HG03520 (cell line): Measurements from ENCODE around the gene MINAR1.
"Not testable (repeated sequence)": the region's sequence is repeated elsewhere in the genome, so short reads cannot be mapped to it uniquely, and the experiment has no call there.

Source experiments
- ATAC-seq: cut with Tn5 transposase; IDR thresholded peaks from one replicate; pipeline ENCODE4 v1.9.1; 2021; ENCODE audit warnings: mild to moderate bottlenecking, moderate library complexity; ENCODE audit not compliant: unreplicated experiment

Gene MINAR1, protein sequence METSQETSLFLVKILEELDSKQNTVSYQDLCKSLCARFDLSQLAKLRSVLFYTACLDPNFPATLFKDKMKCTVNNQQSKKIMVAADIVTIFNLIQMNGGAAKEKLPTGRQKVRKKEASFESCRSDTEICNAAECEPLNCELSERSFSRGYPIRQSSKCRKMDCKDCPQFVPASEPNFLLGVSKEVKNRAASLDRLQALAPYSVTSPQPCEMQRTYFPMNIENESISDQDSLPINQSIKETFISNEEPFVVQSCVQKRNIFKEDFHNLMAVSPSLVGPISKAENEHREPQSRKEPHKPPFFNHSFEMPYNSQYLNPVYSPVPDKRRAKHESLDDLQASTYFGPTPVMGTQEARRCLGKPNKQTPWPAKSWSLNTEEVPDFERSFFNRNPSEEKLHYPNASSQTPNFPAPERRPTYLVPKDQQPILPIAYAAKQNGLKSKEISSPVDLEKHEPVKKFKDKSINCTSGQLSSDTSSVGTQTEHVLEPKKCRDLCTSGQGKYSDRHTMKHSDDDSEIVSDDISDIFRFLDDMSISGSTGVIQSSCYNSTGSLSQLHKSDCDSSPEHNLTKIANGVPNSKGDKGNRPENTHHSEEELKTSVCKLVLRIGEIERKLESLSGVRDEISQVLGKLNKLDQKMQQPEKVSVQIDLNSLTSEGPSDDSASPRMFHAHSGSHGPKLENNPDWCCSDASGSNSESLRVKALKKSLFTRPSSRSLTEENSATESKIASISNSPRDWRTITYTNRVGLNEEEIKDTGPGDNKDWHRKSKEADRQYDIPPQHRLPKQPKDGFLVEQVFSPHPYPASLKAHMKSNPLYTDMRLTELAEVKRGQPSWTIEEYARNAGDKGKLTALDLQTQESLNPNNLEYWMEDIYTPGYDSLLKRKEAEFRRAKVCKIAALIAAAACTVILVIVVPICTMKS

DNA sequence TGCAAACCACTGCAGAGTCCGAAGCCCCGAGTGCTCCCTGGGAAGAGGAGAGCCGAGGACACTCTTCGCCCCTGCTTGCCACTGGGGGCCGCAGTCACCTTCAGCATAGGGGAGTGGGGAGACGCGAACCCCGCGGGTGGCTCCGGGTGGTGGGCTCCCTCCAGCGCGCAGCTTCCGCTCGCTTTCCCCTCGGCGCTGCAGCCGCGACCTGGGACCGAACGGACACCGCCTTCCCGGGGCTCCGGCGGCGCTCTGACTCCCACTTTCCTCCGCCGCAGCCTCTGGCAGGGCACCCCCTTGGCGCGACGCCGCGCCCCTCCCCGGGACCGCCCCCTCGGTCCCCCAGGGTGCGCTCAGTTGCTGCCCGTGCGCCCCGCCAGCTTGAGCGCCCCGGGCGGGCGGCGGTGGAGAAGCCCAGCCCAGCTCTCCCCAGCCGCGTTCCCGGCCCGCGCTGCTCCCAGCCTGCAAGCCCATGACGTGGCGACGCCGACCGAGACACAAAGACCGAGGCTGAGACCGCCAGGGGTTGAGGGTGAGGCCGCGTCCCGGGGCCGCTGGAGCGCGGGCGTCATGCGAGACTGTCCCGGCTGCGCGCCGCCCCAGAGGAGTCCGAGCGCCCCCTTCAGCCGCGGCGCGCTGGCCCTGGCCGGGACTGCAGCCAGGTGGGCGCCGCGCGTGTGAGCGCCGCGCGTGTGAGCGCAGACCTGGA is at the start of gene MINAR1:
Gene MINAR1 (plus strand): TSS at position 701 of the 709 bp plus-strand sequence. CDS start 23,812 bp downstream, outside the sequence.
- no peak for ATAC-seq

DNA sequence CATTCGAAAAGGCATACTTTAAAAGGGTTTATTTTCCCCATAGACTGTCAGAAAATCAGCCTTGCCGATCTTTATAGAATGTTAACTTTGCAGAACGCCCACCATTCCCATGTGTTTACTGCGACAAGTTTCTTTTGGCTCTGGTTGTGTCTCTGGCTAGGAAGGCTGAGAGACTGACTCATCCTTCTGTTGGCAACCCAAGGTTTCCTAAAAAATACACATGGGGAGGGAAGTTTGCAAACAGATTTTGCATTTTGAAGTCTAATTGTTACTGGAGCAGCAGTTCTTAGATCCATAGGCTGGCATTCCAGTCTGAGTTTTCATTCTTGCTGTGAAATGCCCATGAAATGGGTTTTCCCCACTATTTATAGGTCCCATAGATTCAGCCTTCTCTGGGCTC is 37.9 kb upstream of the MINAR1 start:
- no peak for ATAC-seq

DNA sequence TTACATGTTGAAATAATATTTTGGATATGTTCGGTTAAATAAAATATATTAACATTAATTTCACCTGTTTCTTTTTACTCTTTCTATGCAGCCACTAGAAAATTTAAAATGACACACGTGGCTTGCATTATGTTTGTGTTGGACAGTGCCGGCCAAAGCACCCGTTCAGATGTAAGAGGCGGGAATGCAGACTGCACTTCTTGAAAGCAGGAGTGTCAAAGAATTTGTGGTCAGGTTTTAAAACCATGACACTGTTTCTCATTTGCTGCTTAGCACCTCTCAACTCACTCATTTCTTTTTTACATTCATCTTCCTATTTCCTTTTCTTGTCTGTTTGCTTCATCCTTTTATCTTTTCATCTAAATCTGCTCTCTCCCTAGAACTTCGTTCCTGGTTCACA is 35.3 kb upstream of the MINAR1 start:
- ATAC-seq = no peak

DNA sequence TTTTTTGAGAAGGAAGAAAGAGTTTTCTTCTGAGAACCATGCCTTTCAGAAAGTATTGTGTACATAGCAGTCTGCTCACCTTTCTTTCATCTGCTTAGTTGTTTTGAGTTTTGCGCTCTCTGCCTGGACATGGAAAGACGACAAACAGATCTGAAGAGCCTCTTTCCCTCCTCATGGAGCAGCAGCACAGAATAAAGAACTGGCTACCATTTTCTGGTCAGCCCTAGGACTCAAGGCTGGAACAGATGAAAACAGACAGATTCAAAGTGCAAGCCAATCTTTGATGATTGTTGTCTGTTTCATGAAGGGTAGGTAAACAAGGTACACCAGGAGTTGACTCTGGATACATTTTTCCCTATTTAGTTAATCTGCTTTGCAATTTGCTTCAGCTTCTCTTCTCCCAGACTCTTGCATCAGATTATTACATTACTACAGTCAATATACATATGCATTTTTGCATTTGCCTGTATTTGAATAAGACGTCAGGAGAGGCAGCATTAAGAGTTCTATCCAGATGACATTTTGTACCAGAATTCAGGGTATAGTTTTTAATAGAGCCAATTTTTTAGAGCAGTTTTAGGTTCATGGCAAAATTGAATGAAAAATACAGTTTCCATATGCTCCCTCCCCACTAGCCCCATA is 34.7 kb upstream of the MINAR1 start:
- ATAC-seq = no peak

DNA sequence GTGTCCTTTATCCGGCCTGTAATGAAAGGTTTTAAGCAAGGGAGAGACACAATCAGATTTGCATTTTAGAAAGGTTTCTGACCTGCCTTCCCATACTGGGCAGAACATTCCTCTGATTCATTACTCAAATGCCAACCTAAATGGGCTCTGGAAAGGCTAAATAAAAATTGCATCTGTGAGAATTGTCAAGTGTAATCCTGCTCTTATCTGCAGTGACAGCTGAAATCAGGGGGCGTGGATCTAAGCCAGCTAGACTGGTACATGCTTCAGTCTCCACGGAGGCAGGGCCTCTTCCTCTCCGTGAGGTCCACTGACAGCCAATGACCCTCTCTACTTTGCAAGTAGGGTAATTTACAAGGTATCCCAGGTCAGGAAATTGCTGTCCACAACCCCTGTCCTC is 32.5 kb upstream of the MINAR1 start:
- ATAC-seq = no peak

DNA sequence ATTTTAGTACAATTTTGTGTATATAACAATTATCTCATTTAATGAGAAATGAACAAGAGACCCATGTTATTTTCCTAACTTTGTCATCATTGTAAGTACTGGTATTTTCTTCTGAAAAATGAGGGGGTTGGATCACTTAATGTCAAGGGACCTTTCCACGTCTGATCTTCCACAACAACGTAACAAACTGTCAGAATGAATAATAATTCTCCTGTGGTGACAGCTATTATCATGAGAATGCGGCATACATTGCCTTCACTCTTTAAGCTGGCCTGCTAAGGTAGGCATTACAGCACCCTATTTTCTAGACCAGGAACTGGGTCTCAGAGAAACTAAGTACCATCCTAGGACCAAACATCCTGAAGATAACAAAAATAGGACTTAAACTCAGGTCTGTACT is 31.5 kb upstream of the MINAR1 start:
- no peak for ATAC-seq

DNA sequence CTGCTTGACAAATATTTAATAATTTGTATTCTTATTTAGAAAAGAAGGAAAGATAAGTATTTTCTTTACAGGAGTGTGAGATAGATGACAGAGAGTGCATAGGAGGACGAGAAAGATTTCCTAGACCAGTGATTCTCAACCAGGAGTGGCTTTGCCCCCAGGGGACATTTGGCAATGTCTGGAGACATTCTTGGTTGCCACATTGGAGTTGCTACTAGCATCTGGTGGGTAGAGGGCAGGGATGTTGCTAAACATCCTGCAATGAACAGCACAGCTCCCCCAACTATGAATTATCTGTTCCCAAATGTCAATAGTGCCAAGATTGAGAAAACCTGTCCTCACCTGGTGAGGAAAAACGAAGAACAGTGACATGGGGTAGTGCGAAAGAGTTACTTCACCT is 30.8 kb upstream of the MINAR1 start:
- no peak for ATAC-seq

DNA sequence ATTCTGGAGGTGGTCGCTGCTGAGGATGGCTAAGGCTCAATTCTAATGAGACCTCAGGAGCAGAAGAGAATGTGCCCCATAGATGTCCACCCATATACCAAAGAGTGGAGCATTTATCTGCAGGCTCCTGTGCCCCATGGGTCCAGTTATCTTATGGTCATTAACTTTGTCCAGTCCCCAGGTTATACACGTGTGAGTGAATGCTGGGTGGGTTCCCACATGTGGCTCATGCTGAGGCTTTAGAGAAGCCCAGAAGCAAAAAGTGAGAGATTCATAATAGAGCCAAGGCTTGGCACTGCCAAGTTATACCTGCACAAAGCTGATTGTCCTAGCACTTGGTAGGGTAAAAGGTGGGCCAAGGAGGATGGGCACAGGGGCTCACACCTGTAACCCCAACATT is 30.0 kb upstream of the MINAR1 start:
- ATAC-seq = no peak

DNA sequence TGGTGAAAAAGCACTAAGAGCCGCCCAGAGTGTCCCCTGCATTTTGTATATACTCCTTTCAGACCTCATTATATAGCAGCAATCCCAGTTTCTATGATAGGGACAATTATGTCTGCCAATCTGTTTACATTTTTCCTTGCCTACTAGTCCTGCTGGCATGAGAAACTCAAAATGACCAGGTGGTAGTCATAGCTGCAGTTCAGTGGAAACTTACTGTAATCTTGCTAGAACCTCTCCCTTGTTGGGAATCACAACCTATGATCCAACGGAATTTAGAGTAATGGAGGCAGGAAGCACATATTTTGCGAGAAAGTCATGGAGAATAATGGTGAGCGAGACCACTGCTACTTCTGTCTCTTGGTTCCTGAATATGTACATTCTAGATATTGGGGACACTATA is 28.6 kb upstream of the MINAR1 start:
- ATAC-seq = no peak

DNA sequence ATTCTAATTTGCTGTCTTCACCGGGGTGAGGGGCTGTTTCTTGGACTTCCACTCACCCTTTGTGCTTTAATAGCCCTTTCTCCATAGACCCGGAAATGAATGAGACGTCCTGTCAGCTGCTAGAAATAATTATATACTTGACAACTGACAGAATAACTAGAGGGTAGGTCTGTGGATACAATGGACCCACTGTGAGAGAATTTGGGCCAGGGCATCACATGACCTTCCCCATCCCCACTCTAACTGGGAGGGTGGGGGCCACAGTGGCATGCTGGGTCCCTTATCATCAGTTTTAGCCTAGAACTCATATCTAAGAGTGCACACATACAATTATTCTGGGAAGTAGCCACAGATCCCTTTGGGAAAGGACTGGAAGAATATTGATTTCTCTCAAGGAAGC is 25.9 kb upstream of the MINAR1 start:
- ATAC-seq = no peak

DNA sequence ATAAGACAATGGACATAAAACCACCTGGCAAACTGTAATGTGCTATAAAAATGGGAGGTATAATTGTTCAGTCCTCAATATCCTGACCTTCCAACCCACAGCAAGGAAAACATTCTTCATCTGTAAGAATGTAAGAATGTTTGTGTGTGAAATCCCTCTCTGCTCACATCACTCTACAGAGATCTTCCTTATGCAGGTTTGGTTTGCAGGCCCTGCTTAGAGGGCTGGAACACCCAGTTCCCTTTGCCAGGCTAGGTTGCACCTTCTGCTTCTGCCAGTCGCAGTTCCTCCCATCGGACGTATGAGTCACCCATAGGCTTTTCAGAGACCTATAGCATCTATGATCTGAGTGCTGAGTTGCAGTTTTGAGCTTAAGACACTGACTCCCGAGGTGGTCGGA is 24.1 kb upstream of the MINAR1 start:
- ATAC-seq = no peak

DNA sequence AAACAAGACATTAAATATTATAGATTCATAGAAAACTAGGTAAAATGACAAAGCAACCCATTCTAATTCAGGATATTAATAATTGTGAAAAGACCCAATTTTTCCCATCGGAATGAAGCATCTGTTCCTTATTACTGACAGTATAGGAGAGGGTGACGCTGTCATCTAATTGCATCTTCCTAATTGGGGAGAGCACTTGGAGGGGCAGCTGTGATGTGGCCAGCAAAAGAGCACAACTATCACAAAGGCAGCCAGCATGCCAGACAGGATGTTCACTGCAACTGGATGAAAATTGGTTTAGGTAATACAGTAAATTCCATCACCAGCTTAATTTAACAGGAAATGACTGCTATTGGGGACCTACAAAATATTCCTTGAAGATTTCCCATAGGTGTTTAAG is 21.9 kb upstream of the MINAR1 start:
- no peak for ATAC-seq

DNA sequence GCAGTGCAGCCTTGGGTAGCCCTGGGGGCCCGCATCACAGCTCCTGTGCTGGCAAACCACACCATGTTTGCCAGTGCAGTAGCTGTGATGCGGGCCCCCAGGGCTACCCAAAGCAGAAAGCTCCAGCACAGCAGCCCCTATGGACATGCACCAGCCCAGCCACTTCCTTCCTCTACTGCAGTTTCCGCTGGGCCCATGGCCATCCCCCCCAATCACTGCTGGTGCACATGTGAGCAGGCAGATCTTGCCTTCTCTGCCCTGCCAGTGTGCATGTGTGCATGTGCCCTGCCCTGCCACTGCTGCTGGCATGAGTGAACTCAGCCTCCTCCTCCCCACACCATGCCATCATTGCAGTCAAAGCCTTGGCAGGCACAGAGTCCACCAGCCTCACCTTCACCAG is 20.1 kb upstream of the MINAR1 start:
- no peak for ATAC-seq

DNA sequence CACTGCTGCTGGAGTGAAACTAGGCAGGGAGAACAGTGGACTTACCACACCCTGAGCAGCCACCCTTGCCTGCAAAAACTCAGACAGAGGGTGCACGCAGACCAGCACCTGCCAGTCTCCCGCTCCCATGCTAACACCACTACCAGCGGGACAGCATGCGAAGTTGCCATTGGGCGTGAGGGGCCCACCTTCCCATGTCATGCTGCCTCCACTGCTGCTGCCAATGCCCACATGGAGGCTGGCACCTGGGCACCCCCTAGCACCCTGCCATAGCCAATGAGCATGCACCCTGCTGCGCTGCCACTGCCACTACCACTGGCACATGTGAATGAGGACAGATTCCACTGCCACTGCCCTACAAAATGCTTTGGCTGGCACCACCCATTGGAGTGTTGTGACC is 19.7 kb upstream of the MINAR1 start:
- ATAC-seq = no peak

DNA sequence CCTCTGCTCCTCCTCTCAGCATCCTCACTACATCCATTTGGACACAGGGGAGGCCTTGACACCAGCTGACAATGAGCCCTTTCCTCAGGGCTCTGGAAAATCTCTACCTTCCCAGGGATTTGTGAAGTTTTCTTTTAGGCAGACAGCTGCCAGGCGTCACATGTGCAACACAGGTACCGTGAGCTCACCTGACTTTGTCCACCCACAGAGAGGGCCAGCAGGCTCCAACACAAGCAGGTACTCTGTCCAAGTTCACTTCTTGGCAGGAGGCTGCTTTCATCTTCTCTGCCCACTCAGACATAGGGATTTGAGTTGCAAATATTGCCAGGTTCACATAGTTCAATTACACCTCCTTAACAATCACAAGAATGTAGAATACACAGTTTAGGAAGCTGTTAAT is 15.3 kb upstream of the MINAR1 start:
- ATAC-seq = no peak

DNA sequence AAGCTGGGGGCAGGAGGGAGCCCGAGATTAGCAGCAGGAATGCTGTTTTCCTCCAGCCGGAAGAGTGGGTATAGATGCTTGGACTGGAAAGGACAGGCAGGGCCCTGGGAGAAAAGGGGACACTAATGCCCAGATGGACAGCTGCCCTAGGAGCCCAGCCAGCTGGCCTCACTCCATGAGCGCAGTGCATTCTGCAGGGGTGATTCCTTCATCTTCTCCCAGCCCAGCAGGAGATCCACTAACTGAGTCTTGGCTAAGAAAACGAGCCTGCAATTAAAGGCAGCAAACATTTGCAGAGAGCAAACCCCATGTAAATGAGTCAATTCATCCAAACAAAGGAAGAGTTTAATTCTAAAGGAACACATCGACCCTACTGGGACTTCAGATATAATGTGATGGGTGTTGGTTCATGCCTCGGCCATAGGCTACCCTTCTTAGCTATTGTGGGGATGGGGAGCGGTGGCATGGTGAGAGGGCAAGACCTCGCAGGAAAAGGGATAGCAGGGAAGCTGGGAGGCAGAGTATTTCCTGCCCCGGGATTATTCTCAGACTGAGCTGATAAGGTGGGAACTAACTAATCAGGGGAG is 13.3 kb upstream of the MINAR1 start:
- ATAC-seq = no peak

DNA sequence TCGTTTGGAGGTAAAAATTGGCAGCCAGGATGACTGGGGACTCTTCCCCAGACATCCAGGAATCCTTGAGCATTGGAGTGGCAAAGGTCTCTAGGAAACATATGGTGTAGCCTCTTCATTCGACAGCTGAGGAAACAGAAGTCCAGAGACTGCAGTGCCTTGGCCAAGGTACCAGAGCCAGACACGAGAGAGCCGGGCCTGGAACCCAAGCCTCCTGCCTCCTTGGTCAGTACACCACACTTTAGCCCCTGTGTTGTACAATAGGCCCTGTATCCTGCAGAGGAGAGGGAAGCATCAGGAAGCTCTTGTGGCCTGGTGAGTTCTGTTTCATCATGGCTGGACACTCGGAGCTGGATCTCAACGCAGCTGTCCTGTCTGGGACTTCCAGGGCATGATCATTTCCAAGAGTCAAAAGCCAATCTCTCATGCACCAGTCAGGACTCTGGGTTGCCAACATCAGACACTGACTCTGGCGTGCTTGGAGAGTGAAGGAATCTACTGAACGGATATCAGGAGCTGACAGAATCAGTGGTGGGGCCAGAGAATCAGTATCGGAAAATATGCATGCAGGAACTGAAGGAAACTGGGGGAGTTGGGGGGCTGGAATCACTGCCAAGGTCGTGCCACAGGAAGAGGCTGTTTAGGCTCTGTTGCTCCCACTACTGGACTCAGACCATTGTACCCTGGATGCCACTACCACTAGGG is 6.4 kb upstream of the MINAR1 start:
- ATAC-seq = no peak

DNA sequence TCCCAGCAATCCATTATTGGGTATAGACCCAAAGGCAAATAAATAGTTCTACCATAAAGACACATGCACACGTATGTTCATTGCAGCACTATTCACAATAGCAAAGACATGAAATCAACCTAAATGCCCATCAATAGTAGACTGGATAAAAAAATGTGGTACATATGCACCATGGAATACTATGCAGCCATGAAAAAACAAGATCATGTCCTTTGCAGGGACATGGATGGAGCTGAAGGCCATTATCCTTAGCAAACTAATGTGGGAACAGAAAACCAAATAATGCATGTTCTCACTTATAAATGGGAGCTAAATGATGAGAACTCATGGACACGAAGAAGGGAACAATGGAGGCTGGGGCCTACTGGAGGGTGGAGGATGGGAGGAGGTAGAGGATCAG is 5.2 kb upstream of the MINAR1 start:
- not testable (repeated sequence) for ATAC-seq

DNA sequence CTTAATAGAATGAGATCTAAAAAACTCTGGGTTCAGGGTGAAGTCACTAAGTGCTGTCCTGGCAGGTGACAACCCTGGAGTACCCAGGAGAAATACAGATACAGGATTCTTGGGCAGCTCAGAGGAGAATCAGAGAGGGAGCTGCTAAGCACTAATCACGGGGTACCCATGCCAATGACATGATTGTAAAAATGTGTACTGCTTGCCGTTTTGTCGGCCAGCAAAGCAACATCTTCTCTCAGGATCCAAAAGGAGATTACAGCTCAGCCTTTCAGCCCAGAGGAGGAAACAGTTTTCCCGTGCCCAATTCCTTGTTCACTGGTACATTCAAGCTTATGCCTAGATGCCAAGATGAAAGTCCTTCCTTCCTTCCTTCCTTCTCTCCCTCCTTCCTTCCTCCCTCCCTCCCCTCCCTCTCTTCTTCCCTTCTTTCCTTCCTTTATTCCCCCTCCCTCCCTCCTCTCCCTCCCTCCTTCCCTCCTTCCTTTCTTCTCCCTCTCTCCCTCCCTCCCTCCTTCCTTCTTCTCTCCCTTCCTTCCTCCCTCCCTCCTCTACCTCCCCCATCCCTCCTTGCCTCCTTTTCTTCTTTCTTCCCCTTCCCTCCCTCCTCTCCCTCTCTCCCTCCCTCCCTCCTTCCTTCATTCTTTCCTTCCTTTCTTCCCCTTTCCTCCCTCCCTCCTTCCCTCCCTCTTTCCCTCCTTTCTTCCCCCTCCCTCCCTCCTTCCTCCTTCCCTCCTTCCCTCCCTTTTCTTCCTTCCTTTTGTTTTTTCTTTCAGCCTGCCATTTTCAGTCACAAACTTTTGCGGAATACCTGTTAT is 4.1 kb upstream of the MINAR1 start:
- no peak for ATAC-seq
